ENCODE measurements around the gene EPHA4. TPM values are rescaled to one million over a fixed set of nuclear protein-coding genes. Genes with fewer than 3 reads are reported as not detected.
"Not testable (repeated sequence)": the region's sequence is repeated elsewhere in the genome, so short reads cannot be mapped to it uniquely, and the experiment has no call there.

EPHA4 gene
- total and polyA plus RNA-seq, 2 experiments from 2014 or later, result 24.4 to 42.2 TPM

DNA sequence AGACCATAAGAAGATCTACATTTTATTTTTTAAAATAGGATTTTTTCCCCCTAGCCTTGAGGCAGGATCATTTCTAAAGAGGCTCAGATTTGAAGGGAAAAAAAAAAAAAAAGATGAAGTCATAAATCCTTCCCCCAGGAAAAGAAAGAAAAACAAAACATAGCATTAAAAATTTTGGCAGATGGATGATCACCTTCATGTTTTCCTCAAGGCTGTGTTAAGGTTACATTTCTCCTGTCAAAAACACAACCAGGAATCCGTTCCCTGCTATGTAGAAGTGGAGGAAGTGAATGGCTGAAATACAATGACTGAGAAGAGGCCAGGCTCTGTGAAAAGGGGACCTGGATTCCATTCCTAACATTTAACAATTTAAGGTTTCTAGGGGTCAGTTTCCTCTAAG is 56.2 kb downstream of the EPHA4 start:
- peaks cover 28% of the 10 kb centered on the region for H3K4me1 ChIP-seq (ENCODE audit: insufficient read depth)
- WGBS, 2 experiments (ENCODE audit: low coverage in 1 of 2, low lambda C conversion rate in 2 of 2, missing lambda C conversion rate in 2 of 2), result 97 to 100% methylated on average over 1 of the region's 1 CpG
- H3K79me2 ChIP-seq (ENCODE audit: insufficient read depth), result peaks cover 36% of the 10 kb centered on the region
- H3K36me3 ChIP-seq (ENCODE audit: low read depth), result no peaks in the 10 kb centered on the region
- in situ Hi-C loops (cut with MboI), result no loop called here
- H3K9me2 ChIP-seq (ENCODE audit: insufficient read depth), result no peaks in the 10 kb centered on the region
- H3K27me3 ChIP-seq (replicated peaks; ENCODE audit: insufficient read depth), result no peaks in the 10 kb centered on the region
- H3K9ac ChIP-seq, result no peak overlapping the region
- no peak overlapping the region for H3K4me3 ChIP-seq
- H3K27ac ChIP-seq, result no peak overlapping the region
- TF ChIP-seq EZH2 (IDR thresholded peaks at IDR 0.05; ENCODE audit: insufficient read depth, poor library complexity, severe bottlenecking) (no peak), EZH2phosphoT487 (IDR thresholded peaks at IDR 0.05; ENCODE audit: insufficient read depth, low read depth) (no peak)
- H3K9me3 ChIP-seq (ENCODE audit: low read depth), result no peaks in the 10 kb centered on the region
- H2AFZ ChIP-seq, result no peak overlapping the region
- H3K4me2 ChIP-seq (ENCODE audit: unreplicated experiment), result no peak overlapping the region
- H3F3A ChIP-seq (ENCODE audit: insufficient read depth), result peaks cover 28% of the 10 kb centered on the region
- DNase-seq, result no peak
- H4K20me1 ChIP-seq (ENCODE audit: insufficient read depth), result no peaks in the 10 kb centered on the region

DNA sequence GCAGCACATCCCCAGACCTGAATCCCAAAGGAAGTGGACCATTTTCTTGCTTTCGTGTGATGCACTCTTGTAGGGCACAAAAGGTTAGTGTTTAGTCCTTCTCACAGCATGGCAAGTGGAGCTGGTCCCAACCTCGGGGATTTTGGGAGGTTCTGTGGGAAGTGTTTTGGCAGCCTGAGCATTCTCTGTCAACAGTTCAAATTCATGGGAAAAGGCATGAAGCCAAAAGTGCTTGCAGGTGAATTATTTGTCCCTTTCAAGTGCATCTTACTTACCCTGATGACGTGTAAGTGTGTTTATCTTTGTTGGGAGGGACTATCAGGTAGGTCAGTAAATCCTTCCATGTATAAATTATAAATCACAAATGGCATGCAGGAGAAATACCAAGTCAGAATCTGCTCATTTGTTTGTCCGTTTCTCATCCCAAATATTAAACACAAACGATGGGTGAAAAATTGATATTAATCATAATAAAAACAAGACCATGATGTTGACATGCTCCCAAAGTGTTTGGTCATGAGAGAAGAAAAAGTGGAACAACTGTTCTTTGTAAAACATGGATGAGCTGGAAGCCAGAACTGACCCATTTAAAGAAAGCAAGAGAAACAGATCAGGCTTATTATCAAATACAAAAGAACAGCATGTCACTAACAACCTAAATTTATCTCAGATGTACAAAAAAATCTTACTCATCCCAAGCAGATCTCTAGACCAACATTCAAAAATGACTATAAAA is 57.6 kb downstream of the EPHA4 start:
- H3K9me2 ChIP-seq (ENCODE audit: insufficient read depth), result no peaks in the 10 kb centered on the region
- in situ Hi-C loops (cut with MboI), result no loop called here
- no peaks in the 10 kb centered on the region for H4K20me1 ChIP-seq (ENCODE audit: insufficient read depth)
- no peaks in the 10 kb centered on the region; the same call in 1 of the 2 replicates for H3K36me3 ChIP-seq (ENCODE audit: low read depth)
- no peaks in the 10 kb centered on the region for H3K9me3 ChIP-seq (ENCODE audit: low read depth)
- H3K27me3 ChIP-seq (replicated peaks; ENCODE audit: insufficient read depth), result no peaks in the 10 kb centered on the region
- no peak overlapping the region for H3K4me2 ChIP-seq (ENCODE audit: unreplicated experiment)
- H3K4me3 ChIP-seq, result no peak overlapping the region
- peaks cover 28% of the 10 kb centered on the region for H3K79me2 ChIP-seq (ENCODE audit: insufficient read depth)
- no peak for TF ChIP-seq EZH2phosphoT487 (IDR thresholded peaks at IDR 0.05; ENCODE audit: insufficient read depth, low read depth)
- no peak for TF ChIP-seq EZH2 (IDR thresholded peaks at IDR 0.05; ENCODE audit: insufficient read depth, poor library complexity, severe bottlenecking)
- no peak overlapping the region for H3K27ac ChIP-seq
- peaks cover 28% of the 10 kb centered on the region for H3F3A ChIP-seq (ENCODE audit: insufficient read depth)
- no peak for DNase-seq
- H3K9ac ChIP-seq, result no peak overlapping the region
- 53 to 54% methylated on average over 5 of the region's 5 CpGs for WGBS, 2 experiments (ENCODE audit: low coverage in 1 of 2, low lambda C conversion rate in 2 of 2, missing lambda C conversion rate in 2 of 2)
- no peak overlapping the region for H2AFZ ChIP-seq
- H3K4me1 ChIP-seq (ENCODE audit: insufficient read depth), result peaks cover 28% of the 10 kb centered on the region

GRCh38 chr2:221513232-221513631 is 58.9 kb downstream of the EPHA4 start:
- Histone ChIP-seq H3K4me2 (ENCODE audit: unreplicated experiment) (no peak overlapping the region), H2AFZ (no peak overlapping the region), H3K9me2 (ENCODE audit: insufficient read depth) (no peaks in the 10 kb centered on the region), H3F3A (ENCODE audit: insufficient read depth) (peaks cover 22% of the 10 kb centered on the region), H3K9me3 (ENCODE audit: low read depth) (no peaks in the 10 kb centered on the region), H3K4me1 (ENCODE audit: insufficient read depth) (peaks cover 19% of the 10 kb centered on the region), H3K9ac (no peak overlapping the region), H3K36me3 (ENCODE audit: low read depth) (no peaks in the 10 kb centered on the region; the same call in 1 of the 2 replicates), H3K4me3 (no peak overlapping the region), H3K27me3 (replicated peaks; ENCODE audit: insufficient read depth) (no peaks in the 10 kb centered on the region), H3K27ac (no peak overlapping the region), H3K79me2 (ENCODE audit: insufficient read depth) (peaks cover 39% of the 10 kb centered on the region), H4K20me1 (ENCODE audit: insufficient read depth) (no peaks in the 10 kb centered on the region)
- in situ Hi-C loops (cut with MboI), result no loop called here
- TF ChIP-seq EZH2phosphoT487 (IDR thresholded peaks at IDR 0.05; ENCODE audit: insufficient read depth, low read depth) (no peak), EZH2 (IDR thresholded peaks at IDR 0.05; ENCODE audit: insufficient read depth, poor library complexity, severe bottlenecking) (no peak)
- 93 to 97% methylated on average over 5 of the region's 5 CpGs for WGBS, 2 experiments (ENCODE audit: low coverage in 1 of 2, low lambda C conversion rate in 2 of 2, missing lambda C conversion rate in 2 of 2)
- DNase-seq, result no peak

DNA sequence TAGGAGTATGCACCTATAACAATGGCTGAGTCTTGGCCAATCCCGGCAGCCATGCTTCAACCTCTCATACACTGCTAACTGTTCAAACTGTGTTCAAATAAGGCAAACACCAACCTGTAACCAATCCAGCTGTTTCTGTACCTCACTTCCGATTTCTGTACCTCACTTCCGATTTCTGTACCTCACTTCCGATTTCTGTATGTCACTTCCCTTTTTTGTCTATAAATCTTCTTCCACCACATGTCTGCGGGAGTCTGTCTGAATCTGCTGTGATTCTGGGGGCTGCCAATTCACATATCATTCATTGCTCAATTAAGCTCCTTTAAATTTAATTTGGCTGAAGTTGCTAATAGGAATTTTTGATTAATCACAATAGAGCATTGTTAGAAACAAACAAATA is 60.8 kb downstream of the EPHA4 start:
- H3K4me2 ChIP-seq (ENCODE audit: unreplicated experiment); H3K4me1 ChIP-seq (ENCODE audit: insufficient read depth); H3K9ac ChIP-seq; H3K9me2 ChIP-seq (ENCODE audit: insufficient read depth); H3K27me3 ChIP-seq (replicated peaks; ENCODE audit: insufficient read depth); in situ Hi-C loops (cut with MboI); H2AFZ ChIP-seq; H3K4me3 ChIP-seq; H3K9me3 ChIP-seq (ENCODE audit: low read depth); H3K27ac ChIP-seq; H4K20me1 ChIP-seq (ENCODE audit: insufficient read depth); H3K36me3 ChIP-seq (ENCODE audit: low read depth); H3F3A ChIP-seq (ENCODE audit: insufficient read depth); DNase-seq: not testable (repeated sequence)
- peaks cover 54% of the 10 kb centered on the region for H3K79me2 ChIP-seq (ENCODE audit: insufficient read depth)
- WGBS, 2 experiments (ENCODE audit: low coverage in 1 of 2, low lambda C conversion rate in 2 of 2, missing lambda C conversion rate in 2 of 2), result 97 to 98% methylated on average over 5 of the region's 5 CpGs

Data from GM23248 (cell line).